ENCODE data around the gene TAF1C. TPM values are rescaled to one million over a fixed set of nuclear protein-coding genes. Genes with fewer than 3 reads are reported as not detected.

Gene TAF1C
- total and polyA plus RNA-seq, 2 experiments from 2014 or later, result 37.2 to 57.4 TPM

GRCh38 chr16:84166796-84167695 lies 19.8 kb downstream of the TAF1C start:
- H2AFZ ChIP-seq, result peak overlapping the region; percentile 99
- 0 out of 3 replicates have a peak, but pooled peaks cover 2% of the 10 kb centered on the region for H3K9me3 Mint-ChIP-seq
- ATAC-seq, result peak; percentile 85
- H3K27me3 ChIP-seq (ENCODE audit: insufficient read depth), result no peaks in the 10 kb centered on the region
- H3K36me3 ChIP-seq (ENCODE audit: insufficient read depth), result no peaks in the 10 kb centered on the region
- no peaks in the 10 kb centered on the region for H3K9me2 ChIP-seq (ENCODE audit: insufficient read depth)
- no peaks in the 10 kb centered on the region; the same call in 2 of the 3 replicates for H3K36me3 Mint-ChIP-seq (ENCODE audit: low read depth)
- H4K20me1 ChIP-seq (replicated peaks; ENCODE audit: insufficient read depth), result no peaks in the 10 kb centered on the region
- peak; percentile 47 for DNase-seq (ENCODE audit: low spot score)
- H3K4me2 ChIP-seq, result no peak overlapping the region
- H3K27ac Mint-ChIP-seq, result no peak overlapping the region
- peak overlapping the region; percentile 11; the same call in 1 of the 2 replicates for H3K4me3 ChIP-seq
- H3K4me3 Mint-ChIP-seq, result no peak overlapping the region
- H3K79me2 ChIP-seq (replicated peaks; ENCODE audit: insufficient read depth), result no peaks in the 10 kb centered on the region
- no peak overlapping the region for H3K27ac ChIP-seq (ENCODE audit: low read depth)
- H3K4me1 Mint-ChIP-seq, result peaks cover 2% of the 10 kb centered on the region; the same call in 1 of the 3 replicates
- no peak for TF ChIP-seq EZH2 (IDR thresholded peaks at IDR 0.05; ENCODE audit: low read depth, unreplicated experiment)
- no peak for TF ChIP-seq STAT1 (IDR thresholded peaks at IDR 0.05; ENCODE audit: unreplicated experiment)
- no peak for TF ChIP-seq ETS1 (IDR thresholded peaks at IDR 0.05)
- TF ChIP-seq, protein P1, sequence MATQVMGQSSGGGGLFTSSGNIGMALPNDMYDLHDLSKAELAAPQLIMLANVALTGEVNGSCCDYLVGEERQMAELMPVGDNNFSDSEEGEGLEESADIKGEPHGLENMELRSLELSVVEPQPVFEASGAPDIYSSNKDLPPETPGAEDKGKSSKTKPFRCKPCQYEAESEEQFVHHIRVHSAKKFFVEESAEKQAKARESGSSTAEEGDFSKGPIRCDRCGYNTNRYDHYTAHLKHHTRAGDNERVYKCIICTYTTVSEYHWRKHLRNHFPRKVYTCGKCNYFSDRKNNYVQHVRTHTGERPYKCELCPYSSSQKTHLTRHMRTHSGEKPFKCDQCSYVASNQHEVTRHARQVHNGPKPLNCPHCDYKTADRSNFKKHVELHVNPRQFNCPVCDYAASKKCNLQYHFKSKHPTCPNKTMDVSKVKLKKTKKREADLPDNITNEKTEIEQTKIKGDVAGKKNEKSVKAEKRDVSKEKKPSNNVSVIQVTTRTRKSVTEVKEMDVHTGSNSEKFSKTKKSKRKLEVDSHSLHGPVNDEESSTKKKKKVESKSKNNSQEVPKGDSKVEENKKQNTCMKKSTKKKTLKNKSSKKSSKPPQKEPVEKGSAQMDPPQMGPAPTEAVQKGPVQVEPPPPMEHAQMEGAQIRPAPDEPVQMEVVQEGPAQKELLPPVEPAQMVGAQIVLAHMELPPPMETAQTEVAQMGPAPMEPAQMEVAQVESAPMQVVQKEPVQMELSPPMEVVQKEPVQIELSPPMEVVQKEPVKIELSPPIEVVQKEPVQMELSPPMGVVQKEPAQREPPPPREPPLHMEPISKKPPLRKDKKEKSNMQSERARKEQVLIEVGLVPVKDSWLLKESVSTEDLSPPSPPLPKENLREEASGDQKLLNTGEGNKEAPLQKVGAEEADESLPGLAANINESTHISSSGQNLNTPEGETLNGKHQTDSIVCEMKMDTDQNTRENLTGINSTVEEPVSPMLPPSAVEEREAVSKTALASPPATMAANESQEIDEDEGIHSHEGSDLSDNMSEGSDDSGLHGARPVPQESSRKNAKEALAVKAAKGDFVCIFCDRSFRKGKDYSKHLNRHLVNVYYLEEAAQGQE (IDR thresholded peaks at IDR 0.05; ENCODE audit: unreplicated experiment), result no peak
- TF ChIP-seq JUNB (IDR thresholded peaks at IDR 0.05; ENCODE audit: unreplicated experiment), result no peak
- no peak for TF ChIP-seq CTCF (conservative IDR thresholded peaks at IDR 0.05; ENCODE audit: low read depth in 2 of 2)
- TF ChIP-seq EZH2phosphoT487 (IDR thresholded peaks at IDR 0.05; ENCODE audit: unreplicated experiment), result no peak
- TF ChIP-seq POLR2AphosphoS5 (IDR thresholded peaks at IDR 0.05; ENCODE audit: low read depth), result no peak
- no peak for TF ChIP-seq CREB1 (CRISPR knock-in tag; IDR thresholded peaks at IDR 0.05; ENCODE audit: low read depth)
- TF ChIP-seq ZNF331 (CRISPR knock-in tag; IDR thresholded peaks at IDR 0.05; ENCODE audit: low read depth), result no peak
- TF ChIP-seq ZNF462 (CRISPR knock-in tag; IDR thresholded peaks at IDR 0.05), result no peak
- TF ChIP-seq NANOG (IDR thresholded peaks at IDR 0.05; ENCODE audit: borderline replicate concordance), result no peak
- TF ChIP-seq ZNF114 (CRISPR knock-in tag; IDR thresholded peaks at IDR 0.05), result no peak
- H3K4me1 ChIP-seq (ENCODE audit: insufficient read depth), result peaks cover 8% of the 10 kb centered on the region
- H3K27me3 Mint-ChIP-seq (ENCODE audit: insufficient read depth, low read depth, poor library complexity), result peaks cover 5% of the 10 kb centered on the region
- H3F3A ChIP-seq (replicated peaks; ENCODE audit: low read depth), result no peaks in the 10 kb centered on the region

Data from GM23338 (cell line).